ENCODE data around the gene FBXO31.

DNA sequence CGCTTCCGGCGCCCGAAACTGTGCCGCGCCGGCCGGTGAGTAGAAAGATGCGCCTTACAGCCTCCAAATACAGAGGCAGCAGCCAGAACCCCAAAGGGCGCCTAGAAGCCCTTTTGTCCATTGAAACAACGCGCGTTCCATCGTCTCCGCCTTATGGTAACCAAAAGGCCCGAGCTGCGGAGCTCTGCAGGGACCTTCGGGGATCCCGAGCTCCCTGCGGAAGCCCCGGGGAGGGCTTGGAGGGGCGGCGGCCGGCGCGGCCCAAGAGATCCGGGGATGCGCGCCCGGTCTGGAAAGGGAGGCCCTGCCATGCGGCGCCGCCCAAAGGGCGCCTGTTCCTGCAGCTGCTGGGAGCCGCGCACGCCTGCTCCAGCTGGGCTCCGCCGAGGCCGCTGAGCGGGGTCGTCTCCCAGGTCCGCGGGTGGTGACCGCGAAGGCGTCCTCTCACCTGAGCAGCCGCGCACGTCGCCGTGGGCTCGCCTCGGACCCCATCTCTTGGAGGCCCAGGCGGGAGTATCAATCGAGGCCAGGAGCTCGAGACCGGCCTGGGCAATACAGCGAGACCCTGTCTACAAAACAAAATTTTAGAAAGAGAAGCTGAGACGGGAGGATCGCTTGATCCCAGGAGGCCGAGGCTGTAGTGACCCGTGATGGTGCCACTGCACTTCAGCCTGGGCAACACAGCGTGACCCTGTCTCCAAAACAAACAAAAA, 742 bp upstream of the FBXO31 start:
- TF ChIP-seq, protein P1, sequence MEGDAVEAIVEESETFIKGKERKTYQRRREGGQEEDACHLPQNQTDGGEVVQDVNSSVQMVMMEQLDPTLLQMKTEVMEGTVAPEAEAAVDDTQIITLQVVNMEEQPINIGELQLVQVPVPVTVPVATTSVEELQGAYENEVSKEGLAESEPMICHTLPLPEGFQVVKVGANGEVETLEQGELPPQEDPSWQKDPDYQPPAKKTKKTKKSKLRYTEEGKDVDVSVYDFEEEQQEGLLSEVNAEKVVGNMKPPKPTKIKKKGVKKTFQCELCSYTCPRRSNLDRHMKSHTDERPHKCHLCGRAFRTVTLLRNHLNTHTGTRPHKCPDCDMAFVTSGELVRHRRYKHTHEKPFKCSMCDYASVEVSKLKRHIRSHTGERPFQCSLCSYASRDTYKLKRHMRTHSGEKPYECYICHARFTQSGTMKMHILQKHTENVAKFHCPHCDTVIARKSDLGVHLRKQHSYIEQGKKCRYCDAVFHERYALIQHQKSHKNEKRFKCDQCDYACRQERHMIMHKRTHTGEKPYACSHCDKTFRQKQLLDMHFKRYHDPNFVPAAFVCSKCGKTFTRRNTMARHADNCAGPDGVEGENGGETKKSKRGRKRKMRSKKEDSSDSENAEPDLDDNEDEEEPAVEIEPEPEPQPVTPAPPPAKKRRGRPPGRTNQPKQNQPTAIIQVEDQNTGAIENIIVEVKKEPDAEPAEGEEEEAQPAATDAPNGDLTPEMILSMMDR (IDR thresholded peaks at IDR 0.05; ENCODE audit: poor library complexity), result no peak
- TF ChIP-seq EZH2 (IDR thresholded peaks at IDR 0.05; ENCODE audit: borderline replicate concordance), result no peak
- no peak for TF ChIP-seq EZH2phosphoT487 (IDR thresholded peaks at IDR 0.05; ENCODE audit: low read depth, severe bottlenecking, unreplicated experiment)
